Measurements from ENCODE around the gene NLGN4X. TPM values are rescaled to one million over a fixed set of nuclear protein-coding genes. Genes with fewer than 3 reads are reported as not detected.

NLGN4X gene
- total RNA-seq: 1 to 10 TPM; 1.7 to 8.2 (median 4.8) TPM

DNA sequence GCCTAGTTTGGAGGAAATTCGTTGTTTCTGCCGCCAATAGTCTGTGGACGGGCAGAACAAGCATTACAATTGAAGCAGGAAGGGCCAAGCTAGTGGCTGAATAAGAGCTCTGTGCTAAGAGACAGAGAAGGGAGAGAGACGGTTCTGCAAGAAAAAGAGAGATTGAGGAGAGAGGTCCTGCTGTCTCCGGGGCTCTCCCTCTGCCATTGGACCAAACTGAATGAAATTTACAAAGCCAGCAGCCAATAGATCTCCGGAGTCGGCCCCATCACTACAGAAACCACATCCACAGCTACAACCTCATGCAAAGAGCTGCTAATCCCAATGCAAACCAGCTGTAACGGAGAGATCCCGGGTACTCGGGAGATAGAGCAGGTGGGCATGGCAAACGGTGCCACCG, at the start of gene NLGN4X:
NLGN4X (minus strand) TSS at position 148 of the 400 bp plus-strand sequence. CDS start 77,401 bp downstream, outside the sequence.
- H3K9me3 ChIP-seq: no peaks in the 10 kb centered on the region
- DNase-seq (ENCODE audit: extremely low spot score): no peak
- H3K27ac ChIP-seq (replicated peaks in 1 of 4): no peak within 1 kb of the TSS
- H3K4me1 ChIP-seq: peaks cover 0 to 25% (median 16%) of the 10 kb centered on the region in 4 donors
- TF ChIP-seq EP300 (IDR thresholded peaks at IDR 0.05) (no peak), POLR2A (IDR thresholded peaks at IDR 0.05; ENCODE audit: low read depth) (no peak), POLR2AphosphoS5 (IDR thresholded peaks at IDR 0.05) (no peak)
- TF ChIP-seq, protein P1, sequence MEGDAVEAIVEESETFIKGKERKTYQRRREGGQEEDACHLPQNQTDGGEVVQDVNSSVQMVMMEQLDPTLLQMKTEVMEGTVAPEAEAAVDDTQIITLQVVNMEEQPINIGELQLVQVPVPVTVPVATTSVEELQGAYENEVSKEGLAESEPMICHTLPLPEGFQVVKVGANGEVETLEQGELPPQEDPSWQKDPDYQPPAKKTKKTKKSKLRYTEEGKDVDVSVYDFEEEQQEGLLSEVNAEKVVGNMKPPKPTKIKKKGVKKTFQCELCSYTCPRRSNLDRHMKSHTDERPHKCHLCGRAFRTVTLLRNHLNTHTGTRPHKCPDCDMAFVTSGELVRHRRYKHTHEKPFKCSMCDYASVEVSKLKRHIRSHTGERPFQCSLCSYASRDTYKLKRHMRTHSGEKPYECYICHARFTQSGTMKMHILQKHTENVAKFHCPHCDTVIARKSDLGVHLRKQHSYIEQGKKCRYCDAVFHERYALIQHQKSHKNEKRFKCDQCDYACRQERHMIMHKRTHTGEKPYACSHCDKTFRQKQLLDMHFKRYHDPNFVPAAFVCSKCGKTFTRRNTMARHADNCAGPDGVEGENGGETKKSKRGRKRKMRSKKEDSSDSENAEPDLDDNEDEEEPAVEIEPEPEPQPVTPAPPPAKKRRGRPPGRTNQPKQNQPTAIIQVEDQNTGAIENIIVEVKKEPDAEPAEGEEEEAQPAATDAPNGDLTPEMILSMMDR (IDR thresholded peaks at IDR 0.05): no peak
- intact Hi-C loops (cut with DNase I): no loop called here
- H3K27me3 ChIP-seq: peaks cover 0 to 38% (median 12%) of the 10 kb centered on the region in 4 donors
- peak within 1 kb of the TSS; percentile 37 to 53 (median 41) for H3K4me3 ChIP-seq
- H3K36me3 ChIP-seq: no peaks in the 10 kb centered on the region
- WGBS: 1% methylated on average over 10 of the region's 12 CpGs

DNA sequence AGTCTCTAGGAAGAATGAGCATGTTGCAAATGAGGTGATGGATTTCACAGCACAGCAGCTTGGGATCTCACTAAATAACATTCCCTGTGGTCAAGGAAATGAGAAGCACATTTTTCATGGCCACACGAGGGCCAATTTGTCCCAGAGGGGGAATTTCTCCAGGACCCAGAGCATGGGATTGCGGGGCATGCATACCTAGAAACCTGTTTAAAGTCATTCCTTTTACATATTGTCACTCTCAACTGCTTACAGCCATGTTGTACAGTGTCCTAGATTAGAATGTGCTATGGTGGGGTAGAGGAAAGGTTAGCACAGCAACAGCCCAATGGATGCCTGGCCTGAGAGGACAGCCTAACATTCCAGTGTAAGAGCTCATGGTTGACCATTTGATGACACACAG, 37.4 kb upstream of the NLGN4X start:
- Histone ChIP-seq H3K4me1 (no peaks in the 10 kb centered on the region), H3K27ac (replicated peaks in 1 of 4) (no peak overlapping the region), H3K4me3 (no peak overlapping the region), H3K27me3 (no peaks in the 10 kb centered on the region), H3K36me3 (no peaks in the 10 kb centered on the region), H3K9me3 (peaks cover 0 to 6% (median 0%) of the 10 kb centered on the region in 4 donors)
- no peak for DNase-seq (ENCODE audit: extremely low spot score)
- intact Hi-C loops (cut with DNase I): no loop called here
- TF ChIP-seq EP300 (IDR thresholded peaks at IDR 0.05) (no peak), POLR2AphosphoS5 (IDR thresholded peaks at IDR 0.05) (no peak)
- 70% methylated on average over 2 of the region's 2 CpGs for WGBS

DNA sequence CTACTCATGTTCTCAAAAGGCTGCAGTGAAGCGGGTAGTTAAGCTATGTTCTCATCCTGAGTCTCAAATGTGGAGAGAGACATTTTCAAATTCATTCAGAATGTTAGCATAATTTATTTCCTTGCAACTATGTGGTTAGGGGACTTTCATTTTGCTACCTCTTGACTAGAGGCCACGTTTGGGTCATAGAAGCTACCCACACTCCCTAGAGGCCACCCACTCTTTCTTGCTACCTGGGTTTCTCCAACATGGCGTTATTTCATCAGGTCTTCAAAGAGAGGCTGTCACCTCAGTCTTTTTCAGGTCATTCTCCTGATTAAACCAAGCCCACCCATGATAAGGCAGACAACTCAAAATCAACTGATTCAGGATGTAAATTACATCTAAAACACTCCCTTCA, 34.3 kb upstream of the NLGN4X start:
- 56% methylated on average over 3 of the region's 3 CpGs for WGBS
- no peak overlapping the region for H3K27ac ChIP-seq (replicated peaks in 1 of 4)
- intact Hi-C loops (cut with DNase I): no loop called here
- TF ChIP-seq POLR2A (IDR thresholded peaks at IDR 0.05; ENCODE audit: low read depth) (no peak), POLR2AphosphoS5 (IDR thresholded peaks at IDR 0.05) (no peak), EP300 (IDR thresholded peaks at IDR 0.05) (no peak)
- TF ChIP-seq, protein P1 (IDR thresholded peaks at IDR 0.05): no peak
- H3K36me3 ChIP-seq: no peaks in the 10 kb centered on the region
- no peak overlapping the region for H3K4me3 ChIP-seq
- peaks cover 0 to 6% (median 0%) of the 10 kb centered on the region in 4 donors for H3K9me3 ChIP-seq
- no peak for DNase-seq (ENCODE audit: extremely low spot score)
- H3K27me3 ChIP-seq: no peaks in the 10 kb centered on the region
- H3K4me1 ChIP-seq: no peaks in the 10 kb centered on the region

DNA sequence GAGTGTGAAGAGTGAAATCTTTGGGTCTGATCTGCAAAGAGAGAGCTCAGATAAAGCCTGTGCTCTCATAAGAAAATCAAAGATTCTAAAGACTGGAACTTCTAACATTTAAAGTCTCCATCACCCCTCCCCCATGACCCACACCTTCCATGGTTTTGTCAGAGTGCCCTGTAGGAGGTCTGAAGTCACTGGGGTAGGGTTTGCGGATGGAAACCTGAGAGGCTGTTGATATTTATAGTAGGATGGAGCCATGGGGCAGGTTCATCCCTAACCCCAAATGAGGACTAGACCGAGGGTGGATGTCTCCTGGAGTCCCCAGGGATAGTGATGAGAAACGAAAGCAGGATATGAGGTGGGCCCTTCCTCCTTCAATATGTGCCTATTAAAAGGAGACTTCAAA, 28.4 kb upstream of the NLGN4X start:
- no peak for TF ChIP-seq POLR2AphosphoS5 (IDR thresholded peaks at IDR 0.05)
- TF ChIP-seq EP300 (IDR thresholded peaks at IDR 0.05): no peak
- TF ChIP-seq, protein P1 (IDR thresholded peaks at IDR 0.05): no peak
- H3K36me3 ChIP-seq: no peaks in the 10 kb centered on the region
- WGBS: 54% methylated on average over 3 of the region's 3 CpGs
- H3K27ac ChIP-seq (replicated peaks in 1 of 4): no peak overlapping the region
- intact Hi-C loops (cut with DNase I): no loop called here
- no peaks in the 10 kb centered on the region for H3K27me3 ChIP-seq
- no peaks in the 10 kb centered on the region for H3K4me1 ChIP-seq
- no peak for DNase-seq (ENCODE audit: extremely low spot score)
- no peak overlapping the region for H3K4me3 ChIP-seq
- H3K9me3 ChIP-seq: no peaks in the 10 kb centered on the region

DNA sequence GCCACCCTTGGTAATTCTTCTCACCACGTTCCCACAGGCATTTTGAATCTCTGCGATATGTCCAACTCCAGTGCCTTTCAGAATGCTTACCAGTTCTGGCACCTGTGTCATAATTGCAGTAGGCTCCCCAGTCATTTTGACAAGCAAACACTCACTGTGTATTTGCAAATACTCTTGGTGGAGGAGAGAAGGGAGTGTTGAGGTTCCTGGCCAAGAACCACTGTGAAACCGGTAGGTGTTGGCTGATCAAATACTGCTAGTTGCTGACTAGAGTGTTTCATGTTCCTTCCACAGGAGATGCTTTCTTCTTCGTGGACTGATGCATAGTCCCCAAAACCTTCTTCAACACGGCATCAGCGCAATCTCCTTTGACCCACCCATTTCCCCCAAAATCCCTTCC, 16.0 kb upstream of the NLGN4X start:
- Histone ChIP-seq H3K36me3 (no peaks in the 10 kb centered on the region), H3K27me3 (no peaks in the 10 kb centered on the region), H3K9me3 (peaks cover 0 to 16% (median 0%) of the 10 kb centered on the region in 4 donors), H3K27ac (replicated peaks in 1 of 4) (no peak overlapping the region), H3K4me3 (no peak overlapping the region), H3K4me1 (no peaks in the 10 kb centered on the region)
- no peak for TF ChIP-seq EP300 (IDR thresholded peaks at IDR 0.05)
- TF ChIP-seq POLR2A (IDR thresholded peaks at IDR 0.05; ENCODE audit: low read depth): no peak
- no peak for TF ChIP-seq POLR2AphosphoS5 (IDR thresholded peaks at IDR 0.05)
- TF ChIP-seq, protein P1 (IDR thresholded peaks at IDR 0.05): no peak
- intact Hi-C loops (cut with DNase I): no loop called here
- no peak for DNase-seq (ENCODE audit: extremely low spot score)
- WGBS: 85% methylated on average over 6 of the region's 6 CpGs
